Lung (tissue), 12 donors: Measurements from ENCODE around the gene SLC49A3. TPM values are rescaled to one million over a fixed set of nuclear protein-coding genes. Genes with fewer than 3 reads are reported as not detected.

Source experiments
- ATAC-seq: fragments of 200-7000 bp; cut with Tn5 transposase; one replicate; pipeline ENCODE4 v1.9.1; 2020; ENCODE audit warnings: moderate number of reproducible peaks; ENCODE audit not compliant: insufficient read depth, low FRiP score
- DNase-seq, 3 donors: peaks; one replicate each; pipeline ENCODE4 v3.0.0-alpha.2; 2013 to 2017
- H3K27ac ChIP-seq, 2 donors: one replicate each; pipeline ENCODE4 v1.5.1; 2013; ENCODE audit warnings: mild to moderate bottlenecking in 2 of 2, moderate library complexity in 2 of 2, control low read depth in 1 of 2, inconsistent platforms in 1 of 2, low read depth in 1 of 2, low read length in 1 of 2
- H3K27me3 ChIP-seq, 3 donors: one replicate each; pipeline ENCODE4 v1.5.1; 2013; ENCODE audit warnings: low read length in 2 of 3; ENCODE audit not compliant: control insufficient read depth in 3 of 3, insufficient read depth in 3 of 3
- H3K36me3 ChIP-seq, 4 donors: one replicate each; pipeline ENCODE4 v1.5.1; 2013; ENCODE audit warnings: low read length in 4 of 4, mild to moderate bottlenecking in 1 of 4, moderate library complexity in 1 of 4; ENCODE audit not compliant: control insufficient read depth in 4 of 4, insufficient read depth in 4 of 4
- H3K4me1 ChIP-seq, 5 donors: one replicate each; pipeline ENCODE4 v1.5.1; 2013; ENCODE audit warnings: low read length in 5 of 5, mild to moderate bottlenecking in 2 of 5, moderate library complexity in 1 of 5; ENCODE audit not compliant: control insufficient read depth in 5 of 5, insufficient read depth in 5 of 5
- H3K4me3 ChIP-seq: one replicate; pipeline ENCODE4 v1.5.1; 2013; ENCODE audit warnings: mild to moderate bottlenecking, control low read depth, moderate library complexity
- H3K9ac ChIP-seq, 2 donors: one replicate each; pipeline ENCODE4 v1.5.1; 2013; ENCODE audit warnings: low read length in 2 of 2, control low read depth in 1 of 2; ENCODE audit not compliant: insufficient read depth in 1 of 2
- H3K9me3 ChIP-seq, 4 donors: one replicate each; pipeline ENCODE4 v1.5.1; 2013; ENCODE audit warnings: low read length in 3 of 4, mild to moderate bottlenecking in 1 of 4, moderate library complexity in 1 of 4; ENCODE audit not compliant: control insufficient read depth in 4 of 4, insufficient read depth in 3 of 4
- CTCF ChIP-seq: IDR thresholded peaks from 2 replicates; pipeline ENCODE4 v1.5.1; 2012; ENCODE audit warnings: mild to moderate bottlenecking; ENCODE audit errors: control extremely low read depth, extremely low read depth
- WGBS, 2 donors: extraction: QIAGEN DNeasy Blood & Tissue Kit; methylation state at CpG; one replicate each; pipeline ENCODE4 v1.1.7; 2013; 5-methylcytosine and 5-hydroxymethylcytosine counted together
- polyA plus RNA-seq, 2 donors: library from polyadenylated mRNA; stranded (reverse); fragments of 200-250 nt; gene quantifications; one replicate each; pipeline ENCODE4 v1.2.1, GENCODE V29; 2013
- total RNA-seq, 2 donors: library from RNA; depleted of rRNA in 1 of 2; stranded (reverse); fragments of >200 nt in 1 of 2; gene quantifications; one replicate each; pipeline ENCODE4 v1.2.1, GENCODE V29; 2014 to 2021
- donor health status: control.
- donor health status: control.
- donor health status: Bipolar disorder and iron deficiency.
- donor health status: healthy.
- donor health status: DM: yes; HTN: yes; CAD: no.

SLC49A3 gene
- total and polyA plus RNA-seq, 4 donors: 8.2 to 35.1 (median 17.7) TPM

GRCh38 chr4:665381-665750 lies 23.6 kb downstream of the SLC49A3 start:
- 90 to 92% methylated on average over 12 of the region's 12 CpGs for WGBS, 2 donors
- Histone ChIP-seq H3K27me3 (no peaks in the 10 kb centered on the region), H3K9ac (no peak overlapping the region), H3K27ac (no peak overlapping the region), H3K4me3 (no peak overlapping the region), H3K9me3 (no peaks in the 10 kb centered on the region), H3K4me1 (peaks cover 0 to 7% (median 0%) of the 10 kb centered on the region in 5 donors), H3K36me3 (no peaks in the 10 kb centered on the region)
- peak in 1 of 3 donors; percentile 4 for DNase-seq
- no peak for ATAC-seq
- no peak for TF ChIP-seq CTCF

GRCh38 chr4:664713-665231 lies 24.2 kb downstream of the SLC49A3 start:
- Histone ChIP-seq H3K9ac (no peak overlapping the region), H3K27me3 (no peaks in the 10 kb centered on the region), H3K4me3 (no peak overlapping the region), H3K36me3 (no peaks in the 10 kb centered on the region), H3K27ac (no peak overlapping the region), H3K4me1 (peaks cover 0 to 7% (median 0%) of the 10 kb centered on the region in 5 donors), H3K9me3 (no peaks in the 10 kb centered on the region)
- DNase-seq: peak in 1 of 3 donors; percentile 6
- WGBS, 2 donors: 97 to 98% methylated on average over 24 of the region's 24 CpGs
- no peak for TF ChIP-seq CTCF
- no peak for ATAC-seq

- no peak for TF ChIP-seq CTCF
Observed at GRCh38 chr4:663438-664428, 25.2 kb downstream of the SLC49A3 start.

More at GRCh38 chr4:663438-664428, 25.2 kb downstream of the SLC49A3 start:
- Histone ChIP-seq H3K27me3 (no peaks in the 10 kb centered on the region), H3K27ac (peak overlapping the region in 1 of 2 donors; percentile 9), H3K4me3 (peak overlapping the region; percentile 50), H3K9ac (peak overlapping the region; percentile 63 to 82), H3K9me3 (no peaks in the 10 kb centered on the region), H3K4me1 (peaks cover 0 to 7% (median 0%) of the 10 kb centered on the region in 5 donors), H3K36me3 (peaks cover 0 to 4% (median 0%) of the 10 kb centered on the region in 4 donors)
- ATAC-seq: peak; percentile 79
- WGBS, 2 donors: 1 to 2% methylated on average over 68 to 80 of the region's 80 CpGs
- DNase-seq: peak; percentile 64 to 78 (median 75)
